Mesendoderm (in vitro differentiated cells): ENCODE results near the gene DDX11.
"Not testable (repeated sequence)": the region's sequence is repeated elsewhere in the genome, so short reads cannot be mapped to it uniquely, and the experiment has no call there.

Experiments
- DNase-seq: peaks from one replicate; pipeline ENCODE4 v3.0.0; 2013
- H2AK5ac ChIP-seq: 2 replicates; pipeline ENCODE4 v1.6.1; 2013; ENCODE audit warnings: low read length, inconsistent platforms
- H2BK120ac ChIP-seq: 2 replicates; pipeline ENCODE4 v1.6.1; 2013; ENCODE audit warnings: low read depth, mild to moderate bottlenecking, low read length, moderate library complexity, mixed read lengths
- H2BK15ac ChIP-seq: replicated peaks from 2 replicates; pipeline ENCODE4 v1.6.1; 2013; ENCODE audit warnings: low read depth, mild to moderate bottlenecking, moderate library complexity
- H2BK5ac ChIP-seq: 2 replicates; pipeline ENCODE4 v1.6.1; 2013; ENCODE audit warnings: low read length, inconsistent platforms
- H3K18ac ChIP-seq: 2 replicates; pipeline ENCODE4 v1.6.1; 2013; ENCODE audit warnings: mild to moderate bottlenecking, low read length, mixed read lengths
- H3K23ac ChIP-seq: one replicate; pipeline ENCODE4 v1.6.1; 2013; ENCODE audit warnings: low read length
- H3K27ac ChIP-seq: 2 replicates; pipeline ENCODE4 v1.5.1; 2013; ENCODE audit warnings: low read depth, mild to moderate bottlenecking, inconsistent platforms, low read length, moderate library complexity
- H3K27me3 ChIP-seq: 2 replicates; pipeline ENCODE4 v1.6.1; 2013; ENCODE audit warnings: low read length, control low read depth, mild to moderate bottlenecking, inconsistent platforms; ENCODE audit not compliant: insufficient read depth, poor library complexity
- H3K36me3 ChIP-seq: 2 replicates; pipeline ENCODE4 v1.6.1; 2013; ENCODE audit warnings: low read length, inconsistent platforms; ENCODE audit not compliant: control insufficient read depth, insufficient read depth
- H3K4ac ChIP-seq: one replicate; pipeline ENCODE4 v1.6.1; 2013; ENCODE audit warnings: low read depth, mild to moderate bottlenecking, low read length, moderate library complexity
- H3K4me1 ChIP-seq: 2 replicates; pipeline ENCODE4 v1.6.1; 2013; ENCODE audit warnings: low read depth, low read length, inconsistent platforms; ENCODE audit not compliant: control insufficient read depth
- H3K4me2 ChIP-seq: 2 replicates; pipeline ENCODE4 v1.6.1; 2013; ENCODE audit warnings: low read length
- H3K4me3 ChIP-seq: 2 replicates; pipeline ENCODE4 v1.5.1; 2013; ENCODE audit warnings: mild to moderate bottlenecking, low read length
- H3K56ac ChIP-seq: one replicate; pipeline ENCODE4 v1.6.1; 2013; ENCODE audit warnings: low read length
- H3K79me1 ChIP-seq: 2 replicates; pipeline ENCODE4 v1.6.1; 2013; ENCODE audit warnings: low read length, inconsistent platforms
- H3K79me2 ChIP-seq: 2 replicates; pipeline ENCODE4 v1.6.1; 2013; ENCODE audit warnings: mild to moderate bottlenecking, low read length; ENCODE audit not compliant: control insufficient read depth, insufficient read depth
- H3K9ac ChIP-seq: 2 replicates; pipeline ENCODE4 v1.6.1; 2013; ENCODE audit warnings: low read length, inconsistent platforms
- H4K5ac ChIP-seq: one replicate; pipeline ENCODE4 v1.6.1; 2013; ENCODE audit warnings: low read length
- H4K8ac ChIP-seq: one replicate; pipeline ENCODE4 v1.6.1; 2013; ENCODE audit warnings: low read depth, mild to moderate bottlenecking, control low read depth, low read length, moderate library complexity
- WGBS: extraction: QIAGEN DNeasy Blood & Tissue Kit; methylation state at CpG from one replicate; pipeline ENCODE4 v1.1.7; 2013; ENCODE audit warnings: low lambda C conversion rate, missing lambda C conversion rate; ENCODE audit not compliant: insufficient coverage; ENCODE audit errors: extremely low coverage; 5-methylcytosine and 5-hydroxymethylcytosine counted together

DDX11 gene

GRCh38 chr12:31070971-31071740, 2.5 kb upstream of the DDX11 start:
- not testable (repeated sequence) for H2BK120ac ChIP-seq, H3K56ac ChIP-seq, DNase-seq, H4K8ac ChIP-seq, H2BK15ac ChIP-seq, H3K79me1 ChIP-seq, H3K4ac ChIP-seq, H3K9ac ChIP-seq, H3K4me3 ChIP-seq, H4K5ac ChIP-seq, H2BK5ac ChIP-seq, H3K36me3 ChIP-seq, H3K18ac ChIP-seq, H3K27ac ChIP-seq, H3K4me1 ChIP-seq, H2AK5ac ChIP-seq, H3K27me3 ChIP-seq, H3K4me2 ChIP-seq, H3K23ac ChIP-seq
- no CpG with 5 or more reads among the region's 53 CpGs for WGBS
- H3K79me2 ChIP-seq, result peaks cover 10% of the 10 kb centered on the region

- not testable (repeated sequence) for H2AK5ac ChIP-seq, H3K18ac ChIP-seq, H3K4me1 ChIP-seq, H3K4me2 ChIP-seq, H3K36me3 ChIP-seq, H4K8ac ChIP-seq, H3K23ac ChIP-seq, H3K4me3 ChIP-seq, H3K27ac ChIP-seq, H3K9ac ChIP-seq, H2BK15ac ChIP-seq, H2BK120ac ChIP-seq, H3K79me1 ChIP-seq, H4K5ac ChIP-seq, H3K27me3 ChIP-seq, H2BK5ac ChIP-seq, H3K4ac ChIP-seq
- Histone ChIP-seq H3K56ac (peak overlapping the region; percentile 15), H3K79me2 (peaks cover 15% of the 10 kb centered on the region)
- WGBS, result no CpG with 5 or more reads among the region's 6 CpGs
- peak; percentile 13 for DNase-seq
Observed at GRCh38 chr12:31072962-31073361, 698 bp upstream of the DDX11 start.

DNA sequence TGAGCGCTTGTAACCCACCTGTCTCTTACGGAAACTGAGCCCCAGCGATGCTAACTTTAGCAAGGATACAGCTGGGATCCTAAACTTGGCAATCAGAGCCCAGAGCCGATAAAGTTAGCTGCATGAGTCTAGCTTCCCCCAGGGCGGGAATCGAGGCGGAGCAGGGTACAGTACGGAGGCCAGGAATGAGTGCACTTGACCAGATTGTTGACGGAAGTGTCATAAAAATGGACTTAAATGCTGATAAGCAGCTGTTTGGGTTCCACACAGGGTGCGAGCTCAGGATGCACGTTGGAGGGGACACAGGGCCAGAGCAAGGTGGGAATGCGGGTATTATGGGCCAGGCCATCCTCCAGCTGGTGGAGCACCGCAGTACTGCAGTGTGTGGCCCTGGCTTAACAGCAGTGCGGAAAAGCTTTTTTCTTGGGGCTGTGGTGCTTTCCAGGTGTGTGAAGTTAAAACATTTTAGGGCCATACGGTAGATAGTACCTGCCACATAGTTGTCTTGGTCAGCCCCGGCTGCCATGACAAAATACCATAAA, 744 bp downstream of the DDX11 start:
- not testable (repeated sequence) for H3K36me3 ChIP-seq, H3K79me1 ChIP-seq, H3K4me1 ChIP-seq, H2AK5ac ChIP-seq, H3K27me3 ChIP-seq, H3K23ac ChIP-seq, H2BK15ac ChIP-seq, H3K4ac ChIP-seq, H4K5ac ChIP-seq, H3K18ac ChIP-seq, H2BK120ac ChIP-seq, H4K8ac ChIP-seq
- H3K27ac ChIP-seq, result peak overlapping the region; percentile 46
- whole genome bisulfite sequencing, result no CpG with 5 or more reads among the region's 16 CpGs
- H3K4me2 ChIP-seq, result peak overlapping the region; percentile 94
- DNase-seq, result peak; percentile 55
- peaks cover 15% of the 10 kb centered on the region for H3K79me2 ChIP-seq
- peak overlapping the region; percentile 88 for H3K4me3 ChIP-seq
- peak overlapping the region; percentile 80 for H2BK5ac ChIP-seq
- peak overlapping the region; percentile 96 for H3K56ac ChIP-seq
- H3K9ac ChIP-seq, result peak overlapping the region; percentile 95

DNA sequence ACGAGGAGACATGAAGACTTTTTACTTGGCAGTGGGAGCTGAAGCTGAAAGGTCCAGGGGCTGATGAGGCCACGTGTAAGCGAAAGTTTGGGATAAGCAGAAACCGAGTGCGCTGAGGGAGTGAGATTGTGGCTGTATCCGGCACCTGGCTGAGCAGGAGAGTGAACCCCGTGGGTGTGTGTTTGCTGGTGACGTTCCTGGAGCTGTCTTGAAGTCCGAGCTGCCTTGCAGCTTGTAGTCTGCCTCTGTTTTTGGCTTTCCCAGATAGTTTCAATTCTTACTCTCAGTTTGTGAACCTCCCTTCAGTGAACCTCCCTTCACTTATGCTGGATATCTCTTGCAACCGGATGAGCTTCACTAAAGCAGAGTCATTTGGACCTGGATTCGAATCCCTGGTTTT, 2.5 kb downstream of the DDX11 start:
- not testable (repeated sequence) for DNase-seq

DNA sequence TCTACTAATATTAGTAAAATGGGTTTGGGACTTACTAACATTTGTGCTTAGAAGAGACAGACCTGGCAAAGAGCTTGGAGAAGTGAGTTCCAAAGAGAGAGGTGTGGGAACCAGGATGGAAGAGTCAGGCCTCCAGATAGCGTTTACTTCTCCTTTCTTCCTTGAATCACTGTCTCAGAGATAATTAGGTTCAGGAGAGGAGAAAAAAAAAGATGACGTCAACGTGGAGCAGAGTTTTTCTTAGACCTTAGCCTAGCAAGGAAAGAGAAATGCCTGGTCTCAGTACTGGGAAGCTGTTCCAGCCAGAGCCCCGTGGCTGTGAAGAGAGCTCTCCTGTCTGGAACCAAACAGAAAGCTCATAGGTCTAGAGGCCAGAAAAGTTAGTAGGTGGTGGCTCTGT, 3.4 kb downstream of the DDX11 start:
- not testable (repeated sequence) for H3K27ac ChIP-seq, H3K36me3 ChIP-seq, H4K8ac ChIP-seq, H2BK5ac ChIP-seq, H2BK15ac ChIP-seq, H2AK5ac ChIP-seq, H2BK120ac ChIP-seq, H3K4me2 ChIP-seq, H3K9ac ChIP-seq, H3K4me1 ChIP-seq, H3K4me3 ChIP-seq, H3K23ac ChIP-seq, H3K79me1 ChIP-seq, H3K18ac ChIP-seq, H3K56ac ChIP-seq, DNase-seq, H4K5ac ChIP-seq, H3K4ac ChIP-seq, H3K27me3 ChIP-seq
- peaks cover 15% of the 10 kb centered on the region for H3K79me2 ChIP-seq
- no CpG with 5 or more reads among the region's 4 CpGs for WGBS

More for the DNA sequence above, 2.5 kb downstream of the DDX11 start:
- not testable (repeated sequence) for H4K5ac ChIP-seq, H3K27me3 ChIP-seq, H3K4ac ChIP-seq, H3K4me1 ChIP-seq, H3K36me3 ChIP-seq, H3K79me1 ChIP-seq, H3K23ac ChIP-seq, H3K18ac ChIP-seq, H2AK5ac ChIP-seq, H3K27ac ChIP-seq, H2BK120ac ChIP-seq, H2BK5ac ChIP-seq, H3K4me2 ChIP-seq, H2BK15ac ChIP-seq, H3K9ac ChIP-seq, H4K8ac ChIP-seq, H3K4me3 ChIP-seq
- no CpG with 5 or more reads among the region's 11 CpGs for WGBS
- peak overlapping the region; percentile 56 for H3K56ac ChIP-seq
- peaks cover 15% of the 10 kb centered on the region for H3K79me2 ChIP-seq
